HG03571 (cell line): ENCODE results near the gene DGKB.

Source experiments
- ATAC-seq: cut with Tn5 transposase; IDR thresholded peaks from one replicate; pipeline ENCODE4 v1.9.1; 2021; ENCODE audit not compliant: unreplicated experiment

The DGKB gene

DNA sequence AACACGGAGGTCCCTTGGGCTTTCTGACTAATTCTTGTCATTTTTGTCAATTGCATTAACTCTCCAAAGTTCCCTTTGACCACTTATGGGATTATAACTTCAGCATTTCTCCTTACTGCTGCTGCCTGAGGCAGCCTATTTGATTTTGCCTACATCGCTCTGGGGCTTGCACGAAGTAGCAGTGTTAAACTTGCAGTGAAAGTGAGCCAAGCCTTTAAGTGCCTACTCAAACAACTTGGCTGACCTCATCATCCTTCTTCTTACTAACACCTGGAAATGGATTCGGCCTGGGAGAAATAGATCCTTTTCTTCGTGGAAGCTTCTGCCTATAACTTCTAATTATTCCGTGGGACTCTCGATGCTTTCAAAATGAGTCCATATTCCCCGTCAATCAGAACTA is 76.6 kb downstream of the DGKB start:
- no peak for ATAC-seq

DNA sequence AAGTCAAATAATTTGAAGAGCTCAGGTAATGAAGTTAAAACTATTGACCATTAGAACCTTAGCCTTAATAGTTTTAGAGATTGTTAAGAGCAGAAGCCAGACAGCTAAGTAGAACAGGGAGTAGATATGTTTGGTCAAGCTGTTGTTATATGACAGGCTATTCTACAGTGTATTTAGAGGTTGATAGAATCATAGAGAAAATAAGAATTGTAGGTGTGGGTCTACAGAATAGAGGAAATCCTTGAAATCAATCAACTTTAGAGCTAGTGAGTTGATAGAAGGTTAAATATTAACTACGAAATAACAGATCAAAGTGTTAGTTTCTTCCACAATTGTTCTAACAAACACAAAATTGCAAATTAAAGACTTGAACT is 80.1 kb downstream of the DGKB start:
- no peak for ATAC-seq

- ATAC-seq: no peak
Measured at GRCh38 chr7:14821757-14822480, 80.6 kb downstream of the DGKB start.

DNA sequence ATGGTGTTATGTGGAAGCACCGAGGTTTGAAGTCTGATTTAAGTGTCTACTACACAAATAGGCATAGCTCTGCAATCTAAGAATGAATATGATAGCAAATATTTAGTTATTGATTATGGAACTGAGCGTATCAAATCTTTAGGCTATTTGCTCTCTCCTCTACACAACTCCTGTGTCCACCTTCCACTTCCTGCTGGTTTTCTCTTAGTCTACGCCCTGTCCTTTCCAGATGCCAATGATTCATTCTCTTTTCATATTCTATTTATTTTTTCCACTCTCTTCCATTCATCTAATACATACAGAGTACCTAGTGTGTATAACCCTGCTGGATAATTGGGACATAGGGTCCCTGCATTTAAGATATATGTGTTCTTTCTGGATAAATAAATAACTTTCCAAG is 83.7 kb downstream of the DGKB start:
- ATAC-seq: no peak

- no peak for ATAC-seq
Measured at GRCh38 chr7:14817829-14818614, 84.5 kb downstream of the DGKB start.

DNA sequence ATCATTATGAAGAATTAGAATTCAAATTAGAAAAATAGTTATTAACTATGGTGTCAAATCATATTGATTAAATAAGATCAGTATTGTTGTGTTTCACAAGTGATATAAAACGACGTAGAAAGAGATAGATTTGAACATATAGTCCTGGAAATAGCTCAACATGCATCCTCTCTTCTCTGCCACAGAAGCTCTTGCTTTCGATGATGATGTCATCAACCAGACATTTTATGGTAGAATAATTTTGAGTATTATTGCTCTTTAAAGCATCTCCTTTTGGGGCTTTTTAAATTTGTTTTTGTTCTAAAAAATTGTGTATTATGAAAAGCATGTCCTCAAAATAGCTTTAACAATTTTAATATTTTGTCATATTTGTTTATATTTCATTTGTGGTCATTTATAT is 95.0 kb downstream of the DGKB start:
- no peak for ATAC-seq

- no peak for ATAC-seq
Measured at GRCh38 chr7:14806891-14807290, 95.7 kb downstream of the DGKB start.

DNA sequence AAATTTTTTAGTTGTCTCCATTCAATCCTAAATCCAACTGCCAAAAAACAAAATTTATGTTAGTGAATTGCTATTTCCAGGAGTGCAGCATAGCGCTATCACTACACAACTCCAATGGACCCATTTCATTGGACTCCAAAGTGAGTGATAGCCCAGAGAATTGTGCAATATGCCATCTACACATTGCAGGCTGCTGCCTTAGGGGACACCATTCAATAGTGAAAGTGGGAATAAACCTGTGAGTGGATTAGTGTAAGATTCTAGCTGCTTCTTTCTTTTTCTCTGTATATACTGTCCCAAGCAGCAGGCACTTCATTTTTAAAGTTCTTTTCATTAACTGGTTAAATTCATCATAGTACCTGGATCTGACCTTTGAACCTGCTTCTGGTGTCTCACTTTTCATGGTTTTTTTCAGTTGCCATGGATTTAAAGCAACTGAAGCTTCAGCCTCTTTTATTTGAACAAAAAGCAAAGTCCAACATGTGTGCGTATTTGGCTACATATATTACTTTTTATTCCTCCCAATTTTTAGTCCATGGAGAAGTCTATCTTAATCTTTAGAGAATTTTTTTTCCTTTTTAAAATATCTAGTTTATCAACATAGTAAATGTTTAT is 97.3 kb downstream of the DGKB start:
- ATAC-seq: no peak

- no peak for ATAC-seq
Measured at GRCh38 chr7:14800664-14801063, 101.9 kb downstream of the DGKB start.

- ATAC-seq: no peak
Measured at GRCh38 chr7:14793151-14793550, 109.4 kb downstream of the DGKB start.

GRCh38 chr7:14787551-14787950 is 115.0 kb downstream of the DGKB start:
- no peak for ATAC-seq

DNA sequence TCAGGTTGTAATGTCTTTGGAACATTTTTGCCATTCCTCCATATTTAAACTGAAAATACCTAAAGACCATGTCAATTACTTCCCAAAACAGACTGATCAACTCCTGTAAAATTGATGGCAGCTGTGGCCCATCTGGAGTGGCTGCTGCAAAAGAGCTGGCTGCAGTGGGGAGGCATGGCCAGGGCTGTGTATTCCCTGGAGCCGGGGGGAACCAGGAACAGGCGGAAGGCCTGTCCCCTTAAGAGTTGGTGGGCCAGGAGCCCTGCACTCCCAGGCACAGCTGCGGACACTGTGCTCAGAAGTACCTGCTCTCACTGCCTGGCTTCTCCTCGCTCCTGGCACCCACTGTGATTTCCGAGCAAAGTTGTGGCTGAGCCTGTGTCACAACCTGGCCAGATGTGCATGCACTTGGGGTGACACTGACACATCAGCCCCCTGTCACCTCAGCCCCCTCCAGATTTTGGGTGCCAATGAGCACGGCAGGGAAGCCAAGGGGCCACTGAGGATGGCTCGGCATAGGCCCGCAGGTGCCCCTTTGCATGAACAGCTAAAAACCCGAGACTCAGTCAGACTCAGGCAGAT is 116.1 kb downstream of the DGKB start:
- no peak for ATAC-seq

GRCh38 chr7:14777806-14778205 is 124.7 kb downstream of the DGKB start:
- no peak for ATAC-seq

DNA sequence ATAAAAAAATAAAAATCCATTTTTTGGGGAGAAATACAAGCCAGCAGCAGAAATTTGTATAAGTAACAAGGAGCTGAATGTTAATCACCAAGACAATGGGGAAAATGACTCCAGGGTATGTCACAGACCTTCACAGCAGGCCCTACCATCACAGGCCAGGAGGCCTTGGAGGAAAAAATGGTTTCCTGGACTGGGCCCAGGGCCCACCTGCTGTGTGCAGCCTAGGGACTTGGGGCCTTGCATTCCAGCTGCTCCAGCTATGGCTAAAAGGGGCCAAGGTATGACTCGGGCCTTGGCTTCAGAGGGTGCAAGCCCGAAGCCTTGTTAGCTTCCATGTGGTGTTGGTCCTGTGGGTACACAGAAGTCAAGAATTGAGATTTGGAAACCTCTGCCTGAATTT is 126.3 kb downstream of the DGKB start:
- ATAC-seq: no peak

DNA sequence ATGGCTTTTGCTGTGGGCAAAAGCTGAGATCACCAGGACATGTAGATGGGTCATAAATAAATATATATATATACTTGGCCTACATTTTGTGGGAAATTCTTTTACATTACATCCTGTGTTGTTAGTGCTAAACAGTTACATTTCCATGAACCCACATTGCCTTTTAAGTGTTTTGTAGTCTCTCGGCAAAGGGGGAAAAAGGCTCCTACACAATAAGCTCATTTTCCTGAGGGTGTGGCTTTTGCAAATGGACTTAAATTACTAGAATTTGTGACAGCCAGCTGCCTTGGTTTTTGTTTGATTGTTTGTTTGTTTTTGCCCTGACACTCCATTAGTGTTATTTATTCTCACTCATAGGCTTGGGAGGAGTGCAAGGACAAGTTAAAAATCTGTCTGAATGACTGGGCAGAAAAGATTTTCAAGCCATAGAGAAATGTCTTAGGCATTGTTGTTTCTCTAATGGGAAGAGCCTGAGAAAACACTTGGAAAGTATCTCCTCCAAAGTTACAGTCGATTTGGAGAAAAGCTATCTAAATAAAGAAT is 128.8 kb downstream of the DGKB start:
- ATAC-seq: no peak

DNA sequence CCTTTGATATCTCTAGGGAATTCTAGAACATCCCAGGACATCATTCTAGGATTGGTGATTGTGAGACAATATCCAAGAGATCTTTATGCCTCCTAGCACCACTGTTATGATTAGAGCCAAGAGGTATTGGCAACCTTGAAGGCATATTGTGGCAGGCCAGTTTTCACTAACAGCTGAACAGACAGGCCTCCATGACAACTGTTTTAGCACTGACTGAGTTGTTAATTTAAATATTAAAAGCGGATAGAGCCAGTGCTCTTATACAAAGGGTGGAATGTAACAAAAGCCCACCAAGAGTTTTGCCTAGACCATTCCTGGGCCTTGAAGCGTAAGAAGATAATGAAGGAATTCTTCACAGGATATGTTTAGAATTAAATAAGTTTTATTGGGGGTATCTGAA is 131.9 kb downstream of the DGKB start:
- no peak for ATAC-seq

- ATAC-seq: no peak
Measured at GRCh38 chr7:14769261-14769660, 133.3 kb downstream of the DGKB start.

- ATAC-seq: no peak
Measured at GRCh38 chr7:14767716-14768425, 134.7 kb downstream of the DGKB start.

DNA sequence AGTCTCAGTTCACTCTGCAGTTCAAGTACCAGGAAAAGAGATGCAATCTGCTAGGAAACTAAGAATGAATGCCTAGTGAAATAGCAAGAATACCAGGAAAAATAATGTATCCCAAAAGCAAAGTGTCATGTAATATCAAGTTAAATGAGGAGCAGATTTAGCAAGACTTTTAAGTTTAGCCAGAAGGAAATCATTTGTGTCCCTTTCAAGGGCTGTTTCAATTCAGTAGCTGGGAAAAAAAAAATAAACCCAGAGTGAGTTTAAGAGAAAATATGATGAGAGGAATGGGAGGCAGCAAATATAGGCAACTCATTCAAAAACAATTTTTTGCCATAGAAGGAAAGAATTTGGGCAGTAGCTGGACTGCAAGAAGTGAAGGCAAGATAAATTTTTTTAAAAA is 135.8 kb downstream of the DGKB start:
- no peak for ATAC-seq

- ATAC-seq: no peak
Measured at GRCh38 chr7:14765731-14766130, 136.8 kb downstream of the DGKB start.

DNA sequence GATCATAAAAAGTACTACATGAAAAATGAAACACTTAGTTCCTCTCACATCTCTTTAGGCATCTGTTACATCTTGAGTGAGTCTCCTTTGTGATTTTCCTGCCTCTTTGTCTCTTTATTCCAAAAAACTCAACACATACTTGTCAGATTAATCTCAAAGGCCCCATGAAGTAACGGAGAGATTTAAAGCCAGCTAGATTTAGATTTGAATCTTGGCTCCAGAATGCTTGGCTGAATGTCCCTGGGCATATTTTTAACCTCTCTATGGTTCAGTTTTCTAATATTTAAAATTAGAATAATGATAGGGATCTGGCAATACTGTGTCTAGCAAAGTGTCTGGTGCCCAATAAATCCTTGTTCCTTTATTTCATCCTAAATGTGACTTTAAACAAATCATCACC is 140.0 kb downstream of the DGKB start:
- no peak for ATAC-seq
